HG03442 (cell line): ENCODE results near the gene FAM186B.
"Not testable (repeated sequence)": the region's sequence is repeated elsewhere in the genome, so short reads cannot be mapped to it uniquely, and the experiment has no call there.

ENCODE experiments used
- ATAC-seq: cut with Tn5 transposase; IDR thresholded peaks from one replicate; pipeline ENCODE4 v1.9.1; 2021; ENCODE audit warnings: mild to moderate bottlenecking, moderate library complexity; ENCODE audit not compliant: unreplicated experiment

The FAM186B gene

DNA sequence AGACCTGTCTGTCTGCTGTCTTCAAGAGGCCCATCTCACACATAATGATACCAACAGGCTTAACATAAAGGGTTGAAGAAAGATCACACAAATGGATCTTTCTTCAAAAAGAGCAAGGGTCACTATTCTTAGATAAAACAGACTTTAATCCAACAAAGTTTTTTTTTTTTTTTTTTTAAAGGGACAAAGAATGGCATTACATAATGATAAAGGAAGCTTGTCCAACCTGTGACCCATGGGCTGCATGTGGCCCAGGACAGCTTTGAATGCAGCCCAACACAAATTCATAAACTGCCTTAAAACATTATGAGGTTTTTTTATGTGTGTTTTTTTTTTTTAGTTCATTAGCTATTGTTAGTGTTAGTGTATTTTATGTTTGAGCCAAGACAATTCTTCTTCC, 6.8 kb upstream of the FAM186B start:
- ATAC-seq = no peak

DNA sequence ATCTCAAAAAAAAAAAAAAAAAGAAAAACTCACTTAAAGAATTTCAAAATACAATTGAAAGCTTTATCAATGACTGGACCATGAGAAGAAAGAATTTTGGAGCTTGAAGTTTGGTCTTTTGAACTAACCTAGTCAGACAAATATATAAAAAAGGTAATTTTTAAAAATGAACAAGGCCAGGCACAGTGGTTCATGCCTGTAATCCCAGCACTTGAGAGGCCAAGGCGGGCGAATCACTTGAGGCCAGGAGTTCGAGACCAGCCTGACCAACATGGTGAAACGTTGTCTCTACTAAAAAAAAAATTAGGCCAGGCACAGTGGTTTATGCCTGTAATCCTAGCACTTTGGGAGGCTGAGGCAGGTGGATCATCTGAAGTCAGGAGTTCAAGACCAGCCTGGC, 5.3 kb upstream of the FAM186B start:
- ATAC-seq = not testable (repeated sequence)

DNA sequence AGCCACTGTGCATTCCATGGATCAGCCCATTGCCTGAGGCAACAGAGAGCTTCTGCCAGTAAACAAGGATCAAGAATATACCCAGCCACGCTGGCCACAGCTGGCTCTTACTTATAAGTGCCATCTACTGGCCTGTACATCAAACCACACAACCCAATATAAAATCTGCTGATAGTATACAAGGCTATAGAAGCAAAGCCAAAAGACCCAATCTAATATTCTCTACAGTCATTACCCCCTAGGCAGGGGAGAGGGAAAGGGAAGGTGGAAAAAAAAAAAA, 4.4 kb upstream of the FAM186B start:
- ATAC-seq = no peak

DNA sequence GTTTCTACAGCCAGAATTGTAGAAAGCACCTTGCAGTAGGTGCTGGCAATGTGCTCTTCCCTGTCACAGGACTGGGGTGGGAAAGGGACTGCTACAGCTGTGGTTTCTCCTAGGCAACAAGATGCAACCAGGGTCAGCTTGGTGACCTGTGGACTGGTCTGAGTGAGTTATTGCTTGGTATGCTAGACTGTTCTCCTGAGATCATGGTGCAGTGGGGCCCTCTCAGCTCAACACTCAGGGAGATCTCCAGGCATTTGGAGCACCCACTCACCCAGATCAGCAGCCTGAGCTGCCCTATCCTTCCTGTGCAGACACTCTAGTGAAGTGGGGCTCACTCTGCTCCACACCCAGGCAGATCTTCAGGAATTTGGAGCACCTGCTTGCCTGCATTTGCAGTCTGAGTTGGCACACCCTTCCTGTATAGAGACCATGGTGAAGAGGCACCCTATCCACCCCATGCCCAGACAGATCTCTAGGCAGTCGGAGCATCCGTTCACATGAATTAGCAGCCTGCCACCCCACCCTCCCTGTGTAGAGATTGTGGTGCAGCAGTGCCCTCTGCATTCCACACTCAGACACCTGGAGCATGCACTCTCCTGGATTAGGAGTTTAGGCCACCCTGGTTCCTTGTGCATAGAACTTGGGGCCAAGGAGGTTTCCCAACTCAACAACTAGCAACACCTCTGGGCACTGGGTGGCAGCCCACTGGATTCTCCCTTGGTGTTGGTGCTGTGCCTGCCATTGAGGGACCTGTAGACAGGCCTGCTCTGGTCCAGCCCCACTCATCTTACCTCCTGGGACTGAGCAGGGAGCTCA, 3.8 kb upstream of the FAM186B start:
- no peak for ATAC-seq

DNA sequence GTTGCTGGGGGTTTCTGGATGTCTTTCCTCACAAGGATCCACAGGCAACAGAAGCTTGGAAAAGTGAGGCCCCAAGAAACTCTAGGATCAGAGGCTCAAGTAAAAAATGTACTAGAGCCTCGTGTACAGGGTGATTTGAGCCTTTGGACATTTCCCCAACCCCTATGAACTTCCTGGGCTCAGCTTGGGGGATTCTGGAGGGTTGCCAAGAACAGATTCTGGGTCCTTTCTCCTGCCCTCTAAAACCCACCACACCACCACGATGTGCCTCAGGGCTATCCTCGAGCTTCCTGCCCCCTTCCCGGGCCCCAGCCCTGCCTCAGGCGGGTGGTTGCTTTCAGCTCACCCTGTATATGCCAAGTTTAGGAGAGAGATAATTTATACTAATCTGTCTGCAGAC, 583 bp downstream of the FAM186B start:
- no peak for ATAC-seq

DNA sequence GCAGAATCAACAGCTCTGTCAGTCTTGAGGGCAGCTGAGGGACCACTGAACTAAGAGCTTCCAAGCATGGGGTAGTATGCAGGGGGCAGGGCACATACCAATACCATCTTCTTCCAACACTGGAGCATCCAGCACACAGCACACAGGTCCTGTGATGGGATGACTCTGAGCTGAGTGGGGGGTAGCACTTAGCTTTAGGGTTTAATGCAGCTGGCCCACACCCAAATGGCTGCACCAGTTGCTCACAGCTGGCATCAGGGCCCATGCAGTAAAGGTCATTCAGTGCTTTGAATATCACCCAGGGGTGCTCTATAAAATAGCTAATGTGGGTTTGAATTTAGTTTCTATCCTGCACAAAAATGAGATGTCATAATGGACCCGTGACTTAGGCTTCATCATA, 1.7 kb downstream of the FAM186B start:
- ATAC-seq = no peak

DNA sequence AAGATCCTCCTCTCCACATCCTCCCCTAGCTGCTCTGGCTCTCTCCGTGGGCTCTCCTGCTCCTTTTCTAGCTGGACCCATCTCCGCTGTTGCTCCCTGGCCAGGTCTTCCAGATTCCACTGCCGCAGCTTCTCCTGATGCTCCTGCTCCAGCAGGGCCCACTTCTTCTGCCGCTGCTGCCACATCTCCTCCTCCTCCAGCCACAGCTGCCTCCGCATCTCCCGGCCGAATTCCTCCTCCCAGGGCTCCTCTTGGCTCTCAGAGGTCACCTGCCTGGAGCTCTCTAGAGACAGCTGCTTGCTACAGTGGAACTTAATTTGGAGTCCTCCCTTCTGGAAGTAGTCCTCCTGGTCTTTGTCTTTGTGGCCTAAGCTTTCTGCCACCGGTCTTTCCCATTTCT, 5.5 kb downstream of the FAM186B start:
- ATAC-seq = no peak

DNA sequence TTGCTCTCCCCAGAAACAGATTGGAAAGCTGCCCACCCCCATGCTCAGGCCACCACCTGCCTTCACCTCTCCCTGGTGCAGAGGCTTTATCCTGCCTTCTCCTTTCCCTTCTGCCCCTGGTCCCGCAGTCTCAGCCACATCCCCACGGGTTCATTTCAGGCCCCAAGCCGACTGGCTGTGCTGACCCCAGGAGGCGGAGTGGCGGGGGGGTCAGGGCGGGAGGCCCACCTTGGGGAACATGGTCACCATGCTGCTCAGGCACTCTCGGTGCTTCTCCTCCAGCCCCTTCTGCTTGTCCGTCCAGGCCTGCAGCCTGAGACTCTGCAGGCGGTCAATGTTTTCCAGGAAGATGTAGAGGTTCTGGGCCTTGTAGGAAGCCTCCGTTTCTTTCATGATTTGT, 6.9 kb downstream of the FAM186B start:
- ATAC-seq = no peak

DNA sequence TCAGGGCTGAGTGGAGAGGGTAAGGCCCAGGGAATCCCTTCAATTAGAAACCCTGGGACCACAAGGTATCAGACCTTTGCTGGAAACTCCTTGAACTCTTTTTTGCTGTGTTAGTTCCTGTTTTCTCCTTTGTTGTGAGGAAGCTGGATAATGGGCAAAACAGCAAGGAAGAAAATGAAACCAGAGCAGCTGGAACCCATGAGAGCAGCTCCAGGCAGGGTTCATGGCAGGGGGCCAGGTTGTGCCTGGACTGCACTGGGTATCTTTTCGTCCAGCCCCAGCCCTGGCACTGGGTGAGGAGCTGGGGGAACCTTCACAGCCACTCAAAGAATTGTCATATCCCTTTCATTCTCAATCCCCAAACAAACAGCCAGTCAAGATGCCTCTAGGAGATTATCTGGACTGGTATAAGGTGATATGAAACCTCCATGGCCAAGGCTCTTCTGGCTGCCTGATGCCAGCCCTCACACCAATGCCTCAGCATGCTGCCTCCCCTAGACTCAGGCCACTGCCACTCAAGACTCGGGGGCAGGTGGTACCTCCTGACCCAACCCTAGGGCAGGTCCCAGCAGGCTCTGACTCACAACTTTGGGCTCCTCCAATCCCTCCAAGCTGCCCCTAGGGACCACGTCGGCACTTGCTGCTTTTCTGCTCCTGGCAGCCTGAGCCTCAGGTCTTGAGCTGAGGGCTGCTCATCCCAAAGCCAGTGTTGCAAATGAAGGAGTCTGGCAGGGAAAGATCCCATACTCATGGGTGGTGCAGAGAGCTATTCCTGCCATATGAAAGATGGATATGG, 16.5 kb downstream of the FAM186B start:
- no peak for ATAC-seq

DNA sequence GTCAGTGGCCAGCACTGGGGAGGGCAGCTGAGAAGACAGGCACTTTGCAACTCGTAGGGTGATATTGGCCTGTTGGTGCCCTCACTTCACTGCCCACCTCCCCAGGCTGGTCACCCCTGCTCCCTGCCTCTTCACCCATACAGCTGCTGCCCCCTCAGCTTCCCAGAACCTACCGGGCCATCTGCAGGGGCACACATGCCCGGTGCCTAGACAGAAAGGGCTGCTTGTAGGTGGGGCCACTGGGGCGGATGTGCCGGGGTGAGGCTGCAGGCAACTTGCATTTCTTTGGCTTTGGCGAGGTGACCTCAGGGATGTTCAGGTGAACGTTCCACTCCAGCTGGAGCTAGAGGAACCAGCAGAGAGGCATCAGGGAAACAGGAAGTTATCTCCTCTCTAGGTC, 17.2 kb downstream of the FAM186B start:
- ATAC-seq = no peak

DNA sequence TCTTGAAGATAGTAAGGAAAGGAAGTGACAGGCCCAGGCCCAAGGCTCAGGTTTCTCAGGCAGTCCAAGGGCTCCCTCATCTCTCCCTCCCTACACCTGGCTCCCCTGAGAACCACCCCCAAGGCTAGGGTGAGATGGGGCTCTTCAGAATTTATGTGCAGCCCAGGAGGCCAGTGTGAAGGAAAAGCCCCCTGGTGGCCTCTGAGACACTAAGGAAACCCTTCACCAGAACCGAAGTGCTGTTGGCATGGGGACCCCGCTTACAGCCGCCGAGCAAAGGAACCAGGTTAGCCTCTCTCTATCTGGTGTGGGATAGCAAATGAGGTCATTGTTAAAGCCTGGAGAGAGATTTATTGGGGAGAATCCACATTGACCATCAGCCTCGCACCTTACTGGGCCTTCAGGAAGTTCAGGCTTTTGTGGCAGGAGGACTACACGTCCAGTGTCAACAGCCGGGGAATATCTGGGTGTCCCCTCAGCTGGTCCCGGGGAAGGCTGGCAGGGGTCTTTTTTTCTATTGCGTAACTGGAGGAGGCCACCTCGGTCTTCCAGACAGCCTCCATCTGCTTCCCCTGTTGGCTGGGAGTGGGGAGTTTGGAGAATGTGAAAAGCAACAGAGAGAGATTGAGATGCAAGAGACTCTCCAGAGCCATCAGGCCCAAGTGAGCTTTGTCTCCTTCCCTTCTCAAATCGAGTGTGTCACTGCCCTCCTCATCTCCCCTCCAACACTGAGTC, 18.1 kb downstream of the FAM186B start:
- no peak for ATAC-seq

DNA sequence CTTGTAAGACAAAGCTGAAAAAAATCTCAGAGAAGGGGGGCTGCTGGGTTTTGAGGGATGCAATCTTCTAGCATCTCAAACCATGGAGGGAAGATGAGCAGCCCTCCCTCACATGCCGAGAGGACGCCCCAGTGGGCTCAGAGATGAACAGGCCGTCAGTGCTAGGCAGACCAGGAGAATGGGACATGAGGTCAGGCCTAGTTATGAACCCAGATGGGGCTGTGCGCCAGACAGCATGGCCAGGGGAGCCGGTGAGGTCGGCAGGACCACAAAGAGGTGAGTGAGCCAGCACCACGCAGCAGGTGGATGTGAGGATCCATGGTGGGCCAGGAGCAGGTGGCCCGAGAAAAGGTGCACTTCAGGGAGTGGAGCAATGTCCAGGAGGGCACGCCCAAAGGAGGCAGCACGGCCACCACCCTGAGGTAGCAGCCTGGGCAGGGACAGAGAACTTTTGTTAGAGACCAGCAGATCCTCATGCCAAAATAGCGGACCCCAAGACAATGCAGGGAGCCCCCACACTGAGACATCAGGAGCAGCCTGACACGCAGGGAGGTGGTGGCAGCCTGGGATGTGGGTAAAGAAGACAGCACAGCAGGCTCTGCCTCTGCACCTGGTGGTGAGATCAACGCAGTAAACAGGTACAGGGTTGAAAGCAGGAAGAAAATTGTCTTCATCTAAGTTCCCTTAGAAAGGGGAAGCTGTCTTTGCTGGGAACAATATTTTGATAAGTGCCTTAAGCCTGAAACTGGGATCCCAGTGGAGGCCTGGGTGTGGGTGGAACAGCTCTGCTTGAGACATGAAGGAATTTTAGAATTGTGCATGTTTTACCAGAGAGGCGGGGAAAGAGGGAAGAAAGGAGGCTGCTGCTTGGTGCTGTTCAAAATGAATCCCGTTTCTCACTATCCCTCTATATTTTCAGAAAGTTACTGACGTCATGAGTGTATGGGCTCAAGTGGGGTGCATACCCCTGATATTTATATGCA, 19.7 kb downstream of the FAM186B start:
- no peak for ATAC-seq

DNA sequence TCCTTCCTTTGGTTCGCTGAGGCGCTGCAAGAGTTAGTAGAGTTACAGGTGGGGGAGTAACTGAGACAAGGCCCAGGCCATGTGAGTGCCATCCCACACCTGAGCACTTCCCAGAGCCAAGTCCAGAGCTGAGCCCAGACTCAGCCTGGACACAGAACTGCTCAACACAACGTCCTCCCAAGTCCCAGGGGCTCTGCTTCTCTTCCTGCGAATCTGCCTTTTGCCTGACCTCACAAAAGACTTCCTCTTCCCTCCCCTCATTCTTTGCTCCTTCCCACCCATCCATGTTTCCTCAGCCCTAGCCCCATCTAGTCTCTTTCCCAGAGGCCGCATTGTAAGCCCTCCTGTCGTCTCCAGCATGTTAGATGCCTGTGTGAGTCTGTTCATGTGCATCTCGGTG, 20.8 kb downstream of the FAM186B start:
- ATAC-seq = no peak

DNA sequence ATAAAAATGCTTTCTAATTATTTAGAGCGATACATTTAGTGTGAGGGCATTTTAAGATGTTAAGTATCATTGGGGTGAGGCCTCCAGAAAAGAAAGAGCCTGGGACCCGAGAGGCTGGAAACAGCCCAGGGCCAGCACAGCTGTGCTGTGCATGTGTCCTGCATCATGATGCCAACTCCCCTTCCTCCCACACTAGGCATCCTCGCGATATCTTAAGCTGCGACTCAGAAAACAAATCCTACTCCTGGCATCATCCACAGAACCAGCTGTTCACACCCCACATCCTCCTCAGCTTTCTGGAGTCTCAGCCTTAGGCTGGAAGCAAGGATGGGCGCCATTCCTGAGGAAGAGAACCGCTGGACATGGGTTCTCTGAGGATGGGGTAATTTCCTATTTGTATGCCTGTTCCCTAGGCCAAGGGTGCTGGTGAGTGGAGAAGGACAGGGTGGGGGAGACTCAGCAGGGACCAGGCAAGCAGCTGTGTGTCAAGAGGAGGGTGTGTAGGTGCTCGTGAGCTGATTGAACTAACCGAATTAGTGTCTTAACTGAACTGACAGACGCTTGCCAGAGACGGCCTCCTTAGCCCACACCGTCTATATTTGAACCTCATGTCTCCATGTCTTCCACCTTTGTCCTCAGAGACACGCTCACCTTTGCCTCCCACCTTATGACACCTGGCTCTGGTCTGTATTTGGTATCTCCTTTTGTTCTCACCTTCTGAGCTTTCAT, 21.9 kb downstream of the FAM186B start:
- ATAC-seq = no peak

DNA sequence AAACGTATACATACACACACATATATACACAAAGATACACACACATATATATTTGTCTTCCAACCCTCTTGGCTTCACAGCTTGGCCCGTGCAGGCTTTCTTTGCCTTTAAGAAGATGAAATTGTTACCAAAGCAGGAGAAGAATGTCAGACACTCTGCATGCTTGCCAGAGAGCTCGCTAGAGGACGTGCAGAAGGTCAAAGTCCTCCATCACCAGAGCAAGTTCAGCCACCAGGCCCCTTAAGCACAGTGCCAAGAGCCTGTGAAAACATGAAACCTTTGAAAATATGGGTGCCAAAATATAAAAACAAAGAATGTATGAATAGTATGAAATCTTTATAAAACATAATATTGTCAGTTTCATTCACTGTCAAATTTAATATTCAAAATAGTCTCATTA, 22.6 kb downstream of the FAM186B start:
- ATAC-seq = no peak

DNA sequence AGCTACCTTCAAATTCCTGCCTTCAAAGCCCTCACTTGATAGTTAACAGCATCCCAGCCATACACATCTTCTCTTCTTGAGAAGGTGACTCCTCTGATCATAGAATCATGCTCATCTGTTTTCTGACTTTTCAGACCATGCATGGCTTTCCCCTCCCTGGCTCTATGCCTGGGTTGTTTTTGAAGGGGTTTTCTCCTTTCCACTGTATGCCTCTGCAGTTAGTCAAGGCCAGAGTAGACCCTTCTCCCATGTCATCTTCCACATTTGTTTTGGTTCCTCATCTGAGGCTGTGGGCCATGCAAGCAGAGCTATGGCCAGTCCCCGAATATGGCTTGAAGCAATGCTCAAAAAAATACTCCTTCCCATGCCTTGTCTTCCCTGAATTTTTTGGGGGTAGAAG, 23.2 kb downstream of the FAM186B start:
- ATAC-seq = no peak

DNA sequence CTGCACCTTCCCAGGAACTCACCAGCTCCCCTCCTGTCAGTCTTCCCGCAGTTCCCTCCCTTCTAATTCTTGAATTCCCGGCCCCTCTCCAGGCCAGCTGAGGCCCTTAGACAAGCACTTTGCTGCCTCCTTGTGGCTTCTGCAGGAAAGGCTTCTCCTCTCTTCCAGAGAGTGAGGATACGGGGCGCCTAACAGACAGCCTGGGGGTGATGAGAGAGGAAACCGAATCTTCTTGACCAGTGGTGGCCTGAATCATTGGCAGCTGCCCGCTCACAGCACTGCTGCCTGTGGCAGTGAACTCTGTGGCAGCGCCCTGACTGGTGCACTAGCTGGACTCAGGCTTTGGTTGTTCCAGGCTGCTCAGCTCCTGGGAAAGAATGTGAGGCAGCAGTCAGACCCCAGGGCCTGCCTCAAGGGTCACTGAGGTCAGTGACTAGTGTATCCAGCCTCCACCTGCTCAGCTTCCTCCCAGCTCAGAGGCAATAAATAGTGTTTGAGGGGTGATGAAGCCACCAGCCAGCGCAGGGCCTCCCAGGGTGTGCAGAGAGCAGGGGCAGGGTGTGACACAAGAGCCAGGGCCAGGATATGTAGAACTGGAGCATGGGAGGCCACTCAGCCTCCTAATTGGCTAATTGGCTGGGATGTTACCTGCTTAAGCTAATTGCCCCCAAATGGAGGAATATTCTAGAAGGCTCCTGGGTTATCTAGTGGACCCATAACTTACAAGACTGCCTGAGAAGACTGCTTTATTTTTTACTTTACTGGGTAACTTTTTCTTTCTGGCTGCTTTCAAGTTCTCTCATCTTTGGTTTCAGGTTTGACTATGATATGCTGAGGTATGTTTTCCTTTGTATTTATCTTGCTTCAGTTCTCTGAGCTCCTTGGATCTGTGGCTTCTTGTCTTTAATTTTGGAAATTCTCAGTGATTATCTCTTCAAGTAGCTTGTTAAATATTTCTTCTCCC, 24.6 kb downstream of the FAM186B start:
- no peak for ATAC-seq

DNA sequence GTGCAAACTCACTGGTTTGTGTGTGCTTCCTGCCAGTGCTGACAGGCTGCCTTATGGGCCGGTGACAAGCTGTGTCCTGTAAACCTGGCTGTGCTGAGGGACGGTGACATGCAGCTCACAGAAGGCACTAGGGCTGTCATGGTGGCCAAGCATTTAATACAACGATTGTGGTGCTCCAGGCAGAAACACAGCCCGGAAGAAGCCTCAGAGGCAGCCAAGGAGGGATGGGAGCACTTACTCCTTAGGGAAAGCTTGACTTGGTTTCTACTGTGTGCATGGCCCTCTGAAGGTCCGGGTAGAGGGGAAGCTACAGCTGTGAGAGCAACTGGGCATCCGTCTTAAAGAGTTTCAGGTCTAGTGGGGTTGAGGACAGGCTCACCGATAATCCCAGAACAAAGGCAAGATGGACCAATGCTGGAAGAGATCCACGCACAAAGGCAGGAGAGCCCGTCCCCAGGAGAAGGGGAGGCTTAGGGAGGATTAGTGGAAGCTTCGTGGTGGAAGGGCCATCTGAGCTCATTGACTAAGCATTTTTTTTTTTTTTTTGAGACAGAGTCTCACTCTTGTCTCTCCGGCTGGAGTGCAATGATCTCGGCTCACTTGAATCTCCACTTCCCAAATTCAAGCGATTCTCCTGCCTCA, 26.8 kb downstream of the FAM186B start:
- ATAC-seq = no peak
